H1 (cell line): Measurements from ENCODE around the gene TM9SF2. TPM values are rescaled to one million over a fixed set of nuclear protein-coding genes. Genes with fewer than 3 reads are reported as not detected.

ENCODE experiments used
- CTCF ChIA-PET: fragments of 300-600 bp; sonication (Branson Sonifier 250); formaldehyde crosslinking; loops from one replicate; lab custom pipeline; 2021; ENCODE audit not compliant: partially characterized antibody; lab: Charles Lee
- POLR2A ChIA-PET: fragments of 300-600 bp; sonication (Branson Sonifier 250); formaldehyde crosslinking; loops from one replicate; lab custom pipeline; 2021; ENCODE audit warnings: inconsistent platforms; ENCODE audit not compliant: partially characterized antibody; lab: Charles Lee
- DNase-seq, 2 experiments: peaks; one replicate each; pipeline versions ENCODE4 v3.0.0 to v3.0.0-alpha.2; 2010 to 2022; ENCODE audit warnings: low spot score in 2 of 2, low read depth in 1 of 2, mixed read lengths in 1 of 2
- FAIRE-seq: peaks from 2 replicates; lab custom pipeline; 2011; peaks lifted over from hg19 to GRCh38; lab: Jason Lieb, UNC
- H2AFZ ChIP-seq: 2 replicates; pipeline ENCODE4 v1.8.1; 2012; ENCODE audit warnings: low read length, inconsistent platforms
- H2AK5ac ChIP-seq: 2 replicates; pipeline ENCODE4 v1.6.1; 2013; ENCODE audit warnings: low read depth, low read length
- H2BK120ac ChIP-seq: replicated peaks from 2 replicates; pipeline ENCODE3; 2013; ENCODE audit warnings: low read depth, low read length, inconsistent platforms
- H2BK12ac ChIP-seq: 2 replicates; pipeline ENCODE4 v1.6.1; 2013; ENCODE audit warnings: low read depth, low read length
- H2BK15ac ChIP-seq: 2 replicates; pipeline ENCODE4 v1.6.1; 2013; ENCODE audit warnings: low read length
- H2BK20ac ChIP-seq: 2 replicates; pipeline ENCODE4 v1.6.1; 2013; ENCODE audit warnings: low read length
- H2BK5ac ChIP-seq: 2 replicates; pipeline ENCODE4 v1.6.1; 2013; ENCODE audit warnings: low read depth, low read length
- H3K14ac ChIP-seq: 2 replicates; pipeline ENCODE4 v1.6.1; 2013; ENCODE audit warnings: inconsistent platforms; ENCODE audit not compliant: insufficient read length
- H3K18ac ChIP-seq: 2 replicates; pipeline ENCODE4 v1.6.1; 2013; ENCODE audit warnings: low read length; ENCODE audit errors: extremely low read depth
- H3K23ac ChIP-seq: 2 replicates; pipeline ENCODE4 v1.6.1; 2013; ENCODE audit warnings: inconsistent platforms; ENCODE audit not compliant: insufficient read length
- H3K23me2 ChIP-seq: 2 replicates; pipeline ENCODE4 v1.6.1; 2013; ENCODE audit warnings: low read depth, low read length
- H3K27ac ChIP-seq: 2 replicates; pipeline ENCODE4 v1.6.1; 2011; ENCODE audit warnings: low read depth, low read length, inconsistent platforms
- H3K27me3 ChIP-seq, 4 experiments: replicated peaks in 1 of 4; 1 replicate in 1 of 4; 2 replicates in 3 of 4; pipeline versions ENCODE4 v1.6.1 to v1.8.1; 2011 to 2013; ENCODE audit warnings: low read length in 3 of 4, mild to moderate bottlenecking in 3 of 4, inconsistent platforms in 2 of 4, mixed read lengths in 2 of 4, moderate library complexity in 1 of 4; ENCODE audit not compliant: control insufficient read depth in 3 of 4, insufficient read depth in 3 of 4; ENCODE audit errors: extremely low read depth in 1 of 4
- H3K36me3 ChIP-seq, 4 experiments: 2 replicates each; pipeline versions ENCODE4 v1.6.1 to v1.8.1; 2011 to 2013; ENCODE audit warnings: mild to moderate bottlenecking in 4 of 4, low read length in 3 of 4, moderate library complexity in 2 of 4, control low read depth in 1 of 4, inconsistent platforms in 1 of 4; ENCODE audit not compliant: insufficient read depth in 4 of 4, control insufficient read depth in 2 of 4
- H3K4ac ChIP-seq: replicated peaks from 2 replicates; pipeline ENCODE3; 2013; ENCODE audit warnings: low read length, low read depth, mixed read lengths, inconsistent platforms; ENCODE audit not compliant: insufficient read length
- H3K4me1 ChIP-seq, 4 experiments: replicated peaks in 1 of 4; 1 replicate in 1 of 4; 2 replicates in 3 of 4; pipeline versions ENCODE4 v1.6.1 to v1.8.1; 2011 to 2013; ENCODE audit warnings: low read length in 3 of 4, inconsistent platforms in 2 of 4, mixed read lengths in 1 of 4; ENCODE audit not compliant: insufficient read depth in 4 of 4, control insufficient read depth in 3 of 4
- H3K4me2 ChIP-seq, 2 experiments: 2 replicates each; pipeline versions ENCODE4 v1.6.1 to v1.8.1; 2011 to 2013; ENCODE audit warnings: low read depth in 2 of 2, low read length in 2 of 2, control low read depth in 1 of 2, inconsistent platforms in 1 of 2, mild to moderate bottlenecking in 1 of 2; ENCODE audit not compliant: insufficient read depth in 1 of 2
- H3K4me3 ChIP-seq, 4 experiments: fragments of 200-600, 300-600 bp in 1 of 4; sonication (generic), shearing (Covaris generic), sonication (Bioruptor Twin) in 1 of 4; 2 replicates each; pipeline versions ENCODE4 v1.5.1 to v1.8.1; 2011 to 2016; ENCODE audit warnings: low read length in 4 of 4, low read depth in 3 of 4, control low read depth in 2 of 4, inconsistent platforms in 2 of 4, mild to moderate bottlenecking in 2 of 4, mixed read lengths in 1 of 4, moderate library complexity in 1 of 4; ENCODE audit not compliant: insufficient read depth in 2 of 4; ENCODE audit errors: extremely low read depth in 1 of 4
- H3K56ac ChIP-seq: replicated peaks from 2 replicates; pipeline ENCODE3; 2013; ENCODE audit warnings: low read depth, mild to moderate bottlenecking, mixed read lengths, low read length, inconsistent platforms; ENCODE audit not compliant: insufficient read length
- H3K79me1 ChIP-seq: 2 replicates; pipeline ENCODE4 v1.6.1; 2013; ENCODE audit warnings: low read depth, low read length, control low read depth
- H3K79me2 ChIP-seq, 2 experiments: 2 replicates each; pipeline versions ENCODE4 v1.6.1 to v1.8.1; 2012 to 2013; ENCODE audit warnings: low read length in 2 of 2, mild to moderate bottlenecking in 2 of 2, inconsistent platforms in 1 of 2; ENCODE audit not compliant: insufficient read depth in 2 of 2, control insufficient read depth in 1 of 2
- H3K9ac ChIP-seq, 4 experiments: replicated peaks in 1 of 4; 1 replicate in 1 of 4; 2 replicates in 3 of 4; pipeline versions ENCODE4 v1.6.1 to v1.8.1; 2011 to 2013; ENCODE audit warnings: low read depth in 3 of 4, low read length in 3 of 4, control low read depth in 2 of 4, mild to moderate bottlenecking in 2 of 4, moderate library complexity in 2 of 4, inconsistent platforms in 1 of 4; ENCODE audit errors: extremely low read depth in 1 of 4
- H3K9me3 ChIP-seq, 2 experiments: 2 replicates each; pipeline versions ENCODE4 v1.6.1 to v1.8.1; 2012 to 2013; ENCODE audit warnings: mild to moderate bottlenecking in 2 of 2, moderate library complexity in 2 of 2, control low read depth in 1 of 2, inconsistent platforms in 1 of 2, low read depth in 1 of 2, low read length in 1 of 2, mixed read lengths in 1 of 2; ENCODE audit not compliant: insufficient read depth in 2 of 2
- H4K20me1 ChIP-seq, 2 experiments: replicated peaks in 1 of 2; 2 replicates each; pipeline versions ENCODE3 to v1.8.1; 2011 to 2013; ENCODE audit warnings: inconsistent platforms in 2 of 2, low read length in 2 of 2, mild to moderate bottlenecking in 1 of 2; ENCODE audit not compliant: insufficient read depth in 2 of 2, control insufficient read depth in 1 of 2
- H4K5ac ChIP-seq: 2 replicates; pipeline ENCODE4 v1.6.1; 2013; ENCODE audit warnings: low read length, low read depth, mixed read lengths, inconsistent platforms; ENCODE audit not compliant: insufficient read length
- H4K8ac ChIP-seq: 2 replicates; pipeline ENCODE4 v1.8.0; 2013; ENCODE audit warnings: mild to moderate bottlenecking, moderate library complexity, low read length, inconsistent platforms; ENCODE audit not compliant: insufficient read depth; ENCODE audit errors: extremely low read depth
- H4K91ac ChIP-seq: replicated peaks from 2 replicates; pipeline ENCODE3; 2013; ENCODE audit warnings: low read length, mixed read lengths, inconsistent platforms; ENCODE audit not compliant: insufficient read length
- BACH1 ChIP-seq: IDR thresholded peaks from 2 replicates; pipeline ENCODE4 v1.6.1; 2012; ENCODE audit warnings: low read length, improper control_type of control experiment
- CBX8 ChIP-seq: fragments of 300-800, 300-1000 bp; sonication (generic); IDR thresholded peaks from 2 replicates; pipeline ENCODE4 v1.7.1; 2016; ENCODE audit warnings: low read depth, low read length, borderline replicate concordance
- GTF2F1 ChIP-seq: IDR thresholded peaks from 2 replicates; pipeline ENCODE4 v1.6.1; 2012; ENCODE audit warnings: low read depth, low read length, improper control_type of control experiment, borderline replicate concordance
- KDM4A ChIP-seq: IDR thresholded peaks from one replicate; pipeline ENCODE4 v1.7.1; 2012; ENCODE audit warnings: low read depth, mild to moderate bottlenecking, moderate library complexity, low read length, inconsistent platforms; ENCODE audit not compliant: severe bottlenecking
- NRF1 ChIP-seq: IDR thresholded peaks from 2 replicates; pipeline ENCODE4 v1.6.1; 2011; ENCODE audit warnings: mild to moderate bottlenecking, low read depth, low read length, improper control_type of control experiment
- POLR2AphosphoS5 ChIP-seq: IDR thresholded peaks from 2 replicates; pipeline ENCODE4 v1.6.1; 2011; ENCODE audit warnings: low read depth, low read length
- SP1 ChIP-seq: IDR thresholded peaks from 2 replicates; pipeline ENCODE4 v1.6.1; 2011; ENCODE audit warnings: low read depth, low read length
- TAF7 ChIP-seq: optimal IDR thresholded peaks from 2 replicates; pipeline ENCODE3; 2011; ENCODE audit warnings: low read depth, mild to moderate bottlenecking, inconsistent platforms, low read length, moderate library complexity, borderline replicate concordance
- TCF12 ChIP-seq: IDR thresholded peaks from 2 replicates; pipeline ENCODE4 v1.6.1; 2011; ENCODE audit warnings: low read depth, mild to moderate bottlenecking, low read length
- WGBS, 2 experiments: shearing (Covaris generic) in 1 of 2; methylation state at CpG; one replicate each; pipeline versions ENCODE4 v1.1.6 to v1.1.7; 2013 to 2015; ENCODE audit warnings: low lambda C conversion rate in 2 of 2, mixed read lengths in 2 of 2, inconsistent platforms in 1 of 2, low coverage in 1 of 2, missing lambda C conversion rate in 1 of 2; ENCODE audit not compliant: insufficient replicate concordance in 2 of 2, insufficient coverage in 1 of 2, insufficient read length in 1 of 2; ENCODE audit errors: extremely low coverage in 1 of 2, missing lambda C conversion rate in 1 of 2; 5-methylcytosine and 5-hydroxymethylcytosine counted together
- polyA plus RNA-seq, 7 experiments: library from polyadenylated mRNA; depleted of rRNA in 3 of 7; stranded (reverse) in 5 of 7; unstranded in 2 of 7; fragments of >200 nt in 5 of 7; fragments of 200-250 nt in 2 of 7; gene quantifications; 1 replicate in 5 of 7; 2 replicates in 1 of 7; 4 replicates in 1 of 7; pipeline versions ENCODE4 v1.2.1 to v1.2.3, GENCODE V29; 2011 to 2013; ENCODE audit warnings: missing spikeins in 2 of 7, mixed read lengths in 2 of 7
- total RNA-seq: library from RNA; stranded (reverse); fragmentation: NEBNext Ultra II Directional; extraction: Animal tissue kit (Norgen Biotek cat#: 25700); gene quantifications from 2 replicates; pipeline ENCODE4 v1.2.1, GENCODE V29; 2021

Gene TM9SF2
- total and polyA plus RNA-seq, 2 of the 8 experiments (the other 6 are each of a cell fraction or from before 2014, with no cell fraction given), result 68.0 to 101 TPM

- no peak for FAIRE-seq
- no peak overlapping the region for H3K14ac ChIP-seq
- H3K56ac ChIP-seq, result no peak overlapping the region
- H2BK120ac ChIP-seq, result no peak overlapping the region
- no peak overlapping the region for H3K4me2 ChIP-seq
- no peak overlapping the region for H3K4me3 ChIP-seq
- H3K4ac ChIP-seq, result no peak overlapping the region
- no peak overlapping the region for H2BK12ac ChIP-seq
- H4K20me1 ChIP-seq, result peaks cover 0 to 2% of the 10 kb centered on the region in 2 experiments
- TF ChIP-seq TAF7 (no peak), GTF2F1 (no peak), NRF1 (no peak), POLR2AphosphoS5 (no peak), KDM4A (no peak), SP1 (no peak), TCF12 (no peak), BACH1 (no peak), CBX8 (no peak)
- ChIA-PET CTCF (interaction anchor here (1.2 to 3.4 kb wide), 5 partner anchors 8 to 84 kb away, joined by 4 to 17 read pairs (median 6); no protein-coding TSS in a partner anchor), POLR2A (interaction anchor here (1.3 to 1.9 kb wide), 2 partner anchors 17 to 19 kb away, joined by 3 to 9 read pairs; partner anchors contain the start of gene TM9SF2)
- H3K36me3 ChIP-seq, result peaks cover 5 to 31% (median 18%) of the 10 kb centered on the region in 4 experiments; a peak in 5 of 8 replicates
- no peak overlapping the region for H2BK20ac ChIP-seq
- H3K79me1 ChIP-seq, result peaks cover 8% of the 10 kb centered on the region; the same call in 1 of the 2 replicates
- 96% methylated on average over 6 of the region's 6 CpGs; no CpG with 5 or more reads in 1 of the 2 experiments for WGBS, 2 experiments
- no peaks in the 10 kb centered on the region for H3K9me3 ChIP-seq
- no peaks in the 10 kb centered on the region for H3K27me3 ChIP-seq
- no peak overlapping the region for H2BK15ac ChIP-seq
- H2BK5ac ChIP-seq, result no peak overlapping the region
- H3K9ac ChIP-seq, result no peak overlapping the region
- H3K79me2 ChIP-seq, result peaks cover 4 to 35% of the 10 kb centered on the region in 2 experiments; a peak in 3 of 4 replicates
- no peak overlapping the region for H3K27ac ChIP-seq
- H4K8ac ChIP-seq, result no peak overlapping the region
- no peaks in the 10 kb centered on the region for H3K4me1 ChIP-seq
- H3K18ac ChIP-seq, result no peak overlapping the region
- H3K23me2 ChIP-seq, result no peaks in the 10 kb centered on the region
- H3K23ac ChIP-seq, result no peak overlapping the region
- no peak overlapping the region for H4K5ac ChIP-seq
- no peak for DNase-seq
- no peak overlapping the region for H2AFZ ChIP-seq
- no peak overlapping the region for H2AK5ac ChIP-seq
- no peak overlapping the region for H4K91ac ChIP-seq
Measured at GRCh38 chr13:99517984-99518383, 16.7 kb downstream of the TM9SF2 start.
